Cardiac muscle cell (in vitro differentiated cells and primary cell): ENCODE measurements around the gene EFCAB8. TPM values are rescaled to one million over a fixed set of nuclear protein-coding genes. Genes with fewer than 3 reads are reported as not detected.
A peak's percentile ranks its signal among the peaks of the same experiment; 100 is the strongest.

Experiments
- DNase-seq, 2 donors: peaks; one replicate each; pipeline versions ENCODE4 v3.0.0 to v3.0.0-alpha.2; 2010 to 2017; ENCODE audit warnings: low read depth in 1 of 2, low spot score in 1 of 2
- H3K27ac ChIP-seq: fragments of 200-600 bp; sonication (generic); 2 replicates; pipeline ENCODE4 v1.5.1; 2016
- H3K27me3 ChIP-seq: fragments of 200-600 bp; sonication (generic); 2 replicates; pipeline ENCODE4 v1.6.0; 2016; ENCODE audit warnings: control low read depth
- H3K36me3 ChIP-seq: fragments of 200-600 bp; sonication (generic); 2 replicates; pipeline ENCODE4 v1.5.1; 2016; ENCODE audit warnings: control low read depth
- H3K4me1 ChIP-seq: fragments of 200-600 bp; sonication (generic); 2 replicates; pipeline ENCODE4 v1.8.1; 2017; ENCODE audit warnings: low read depth, mild to moderate bottlenecking, mixed run types
- H3K4me3 ChIP-seq: fragments of 200-600 bp; sonication (generic); 2 replicates; pipeline ENCODE4 v1.5.1; 2016; ENCODE audit warnings: mild to moderate bottlenecking
- H3K9me3 ChIP-seq: fragments of 200-600 bp; sonication (generic); 2 replicates; pipeline ENCODE4 v1.5.1; 2017; ENCODE audit warnings: low read depth, mild to moderate bottlenecking, control low read depth
- polyA plus RNA-seq: library from polyadenylated mRNA; unstranded; fragments of >200 nt; fragmentation: Nextera tagmentation; extraction: Ambion mirVana; gene quantifications from 2 replicates; pipeline ENCODE4 v1.2.1, GENCODE V29; 2016
- total RNA-seq: library from RNA; depleted of rRNA; stranded (reverse); fragments of >200 nt; gene quantifications from 2 replicates; pipeline ENCODE4 v1.2.3, GENCODE V29; 2016
- TF ChIP-seq, protein P1 (sequence below): IDR thresholded peaks from 2 replicates; pipeline ENCODE4 v1.5.1; 2012; ENCODE audit warnings: low read depth, mild to moderate bottlenecking, low read length

Gene EFCAB8
- total and polyA plus RNA-seq, 2 experiments from 2014 or later = 0.54 TPM; not detected in 1

DNA sequence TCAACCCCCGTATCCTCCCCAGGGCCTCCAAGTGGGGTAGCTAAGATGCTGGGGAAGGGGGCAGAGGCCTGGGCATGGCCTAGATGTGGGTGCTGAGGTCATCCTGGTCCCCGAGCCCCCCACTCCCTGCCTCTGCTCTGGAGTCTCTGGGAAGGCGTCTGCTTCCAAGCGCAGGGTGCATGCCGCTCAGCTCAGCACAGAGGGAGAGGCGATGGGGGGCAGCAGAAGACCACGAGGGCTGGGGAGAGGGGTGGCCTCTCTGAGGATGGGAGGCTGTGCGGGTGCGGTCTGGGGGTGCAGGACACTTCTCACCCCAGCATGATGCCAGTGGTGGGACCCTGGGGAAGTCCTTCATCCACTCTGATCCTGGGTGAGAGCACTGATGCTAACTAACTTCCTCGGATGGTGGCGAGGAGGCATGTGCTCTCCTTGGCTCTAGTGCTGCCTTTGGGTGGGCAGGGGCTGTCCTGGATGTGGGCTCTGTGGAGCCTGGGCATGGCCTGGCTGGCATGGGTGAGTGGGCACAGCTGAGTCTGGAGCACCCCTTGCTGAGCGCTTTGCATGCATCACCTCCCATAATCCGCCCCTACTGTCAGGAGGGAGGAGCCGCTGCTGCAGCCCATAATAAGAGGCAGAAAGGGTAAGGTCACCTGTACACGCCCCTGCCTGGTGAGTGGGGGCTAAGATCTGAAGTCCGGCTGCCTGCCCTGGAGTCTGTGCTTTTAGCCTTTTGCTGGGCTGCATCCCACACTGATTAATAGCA is 34.7 kb downstream of the EFCAB8 start:
- TF ChIP-seq, protein P1, sequence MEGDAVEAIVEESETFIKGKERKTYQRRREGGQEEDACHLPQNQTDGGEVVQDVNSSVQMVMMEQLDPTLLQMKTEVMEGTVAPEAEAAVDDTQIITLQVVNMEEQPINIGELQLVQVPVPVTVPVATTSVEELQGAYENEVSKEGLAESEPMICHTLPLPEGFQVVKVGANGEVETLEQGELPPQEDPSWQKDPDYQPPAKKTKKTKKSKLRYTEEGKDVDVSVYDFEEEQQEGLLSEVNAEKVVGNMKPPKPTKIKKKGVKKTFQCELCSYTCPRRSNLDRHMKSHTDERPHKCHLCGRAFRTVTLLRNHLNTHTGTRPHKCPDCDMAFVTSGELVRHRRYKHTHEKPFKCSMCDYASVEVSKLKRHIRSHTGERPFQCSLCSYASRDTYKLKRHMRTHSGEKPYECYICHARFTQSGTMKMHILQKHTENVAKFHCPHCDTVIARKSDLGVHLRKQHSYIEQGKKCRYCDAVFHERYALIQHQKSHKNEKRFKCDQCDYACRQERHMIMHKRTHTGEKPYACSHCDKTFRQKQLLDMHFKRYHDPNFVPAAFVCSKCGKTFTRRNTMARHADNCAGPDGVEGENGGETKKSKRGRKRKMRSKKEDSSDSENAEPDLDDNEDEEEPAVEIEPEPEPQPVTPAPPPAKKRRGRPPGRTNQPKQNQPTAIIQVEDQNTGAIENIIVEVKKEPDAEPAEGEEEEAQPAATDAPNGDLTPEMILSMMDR = no peak
- DNase-seq = no peak
- no peaks in the 10 kb centered on the region for H3K36me3 ChIP-seq
- H3K27ac ChIP-seq = no peak overlapping the region
- no peaks in the 10 kb centered on the region for H3K27me3 ChIP-seq
- no peak overlapping the region for H3K4me3 ChIP-seq
- no peaks in the 10 kb centered on the region for H3K4me1 ChIP-seq
- H3K9me3 ChIP-seq = no peaks in the 10 kb centered on the region

DNA sequence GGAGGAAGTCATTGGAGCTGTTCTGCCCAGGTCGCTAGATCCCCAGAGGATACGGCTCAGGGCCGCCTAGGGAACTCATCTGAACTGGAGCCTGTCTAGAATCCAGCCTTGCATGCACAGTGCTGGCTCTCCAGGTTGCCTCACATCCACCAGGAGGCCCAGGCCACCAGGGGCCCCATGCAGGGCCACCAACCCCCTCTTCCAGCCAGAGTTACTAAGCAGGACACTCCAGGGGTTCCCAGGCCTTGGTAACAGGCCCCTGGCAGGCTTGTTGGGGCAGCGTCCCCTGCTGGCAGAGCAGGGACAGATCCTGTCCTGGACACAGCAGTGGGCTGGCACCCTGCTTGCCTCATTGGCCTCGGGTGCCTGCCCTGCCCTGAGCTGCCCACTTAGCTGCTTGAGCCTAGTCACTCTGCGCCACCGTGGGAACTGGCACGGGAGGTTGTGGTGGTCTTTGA is 35.3 kb downstream of the EFCAB8 start:
- no peak overlapping the region for H3K27ac ChIP-seq
- DNase-seq = peak; percentile 31 to 63
- no peaks in the 10 kb centered on the region for H3K9me3 ChIP-seq
- H3K4me3 ChIP-seq = no peak overlapping the region
- H3K27me3 ChIP-seq = no peaks in the 10 kb centered on the region
- no peaks in the 10 kb centered on the region for H3K4me1 ChIP-seq
- no peaks in the 10 kb centered on the region for H3K36me3 ChIP-seq
- TF ChIP-seq, protein P1 = peak; percentile 52

DNA sequence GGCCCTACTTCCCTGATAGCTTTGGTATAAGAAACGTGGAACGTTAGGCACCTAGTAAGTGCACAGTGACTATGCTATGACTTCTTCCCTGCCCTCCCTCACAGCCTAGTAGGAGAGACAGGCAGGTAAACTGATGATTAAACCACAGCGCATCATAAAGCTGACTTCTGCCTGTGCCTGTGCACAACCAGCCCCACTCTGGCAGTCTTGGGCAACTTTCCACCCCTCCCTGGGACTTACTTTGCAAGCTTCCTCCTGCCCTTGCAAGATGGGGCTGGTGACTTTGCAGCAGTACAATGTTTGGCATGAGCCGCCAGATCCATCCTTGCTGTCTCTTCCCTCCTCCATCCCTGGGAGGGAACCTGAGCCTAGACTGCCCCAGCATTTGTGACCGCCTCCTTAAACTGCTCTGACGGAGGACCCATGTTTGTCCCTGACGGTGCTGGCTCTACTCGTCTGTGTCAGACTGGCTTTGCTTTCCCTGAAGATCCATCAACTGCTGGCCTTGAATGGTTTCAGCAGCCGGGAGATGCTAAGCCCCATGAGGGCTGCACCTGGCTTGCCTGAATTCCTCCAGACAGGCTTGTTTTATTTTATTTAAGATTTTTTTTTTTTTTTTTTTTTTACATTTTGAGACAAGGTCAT is 36.1 kb downstream of the EFCAB8 start:
- no peak overlapping the region for H3K4me3 ChIP-seq
- no peaks in the 10 kb centered on the region for H3K9me3 ChIP-seq
- TF ChIP-seq, protein P1 = no peak
- no peak for DNase-seq
- no peaks in the 10 kb centered on the region for H3K27me3 ChIP-seq
- H3K27ac ChIP-seq = no peak overlapping the region
- H3K36me3 ChIP-seq = no peaks in the 10 kb centered on the region
- H3K4me1 ChIP-seq = no peaks in the 10 kb centered on the region

DNA sequence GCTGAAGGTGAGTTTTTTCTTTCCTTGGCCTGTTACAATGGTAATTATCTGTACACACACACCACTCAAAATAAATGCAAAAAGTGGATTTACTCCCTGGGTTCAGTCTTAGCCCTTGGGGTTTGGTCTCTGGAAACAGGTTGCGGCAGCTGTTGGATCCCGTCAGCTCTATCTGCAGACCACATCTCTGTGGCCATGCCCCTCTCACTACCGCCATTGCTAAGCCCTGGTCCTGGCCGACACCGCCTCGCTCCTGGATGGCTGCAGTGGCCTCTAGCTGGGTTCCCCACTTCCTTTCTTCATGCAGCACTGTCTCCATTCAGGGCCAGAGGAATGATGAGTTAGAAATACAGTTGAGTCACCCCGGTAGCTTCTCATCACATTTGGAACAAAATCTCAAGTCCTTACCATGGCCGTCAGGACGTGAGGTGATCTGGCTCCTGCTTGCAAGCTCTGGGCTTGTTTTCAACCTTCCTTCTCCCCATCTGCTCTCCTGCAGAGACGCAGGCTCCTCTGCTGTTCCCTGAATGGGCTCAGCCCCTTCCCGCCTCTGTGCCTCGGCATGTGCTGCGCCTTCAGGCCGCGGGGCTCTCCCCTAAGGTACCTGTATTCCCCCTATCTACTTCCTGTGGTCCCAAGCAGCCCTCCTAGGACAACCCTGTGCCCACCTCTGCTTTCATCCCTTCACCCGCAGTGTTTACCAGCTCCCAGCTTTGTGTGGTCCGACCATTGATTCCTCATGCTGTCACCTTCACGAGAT is 38.0 kb downstream of the EFCAB8 start:
- Histone ChIP-seq H3K4me1 (no peaks in the 10 kb centered on the region), H3K36me3 (no peaks in the 10 kb centered on the region), H3K27ac (no peak overlapping the region), H3K9me3 (no peaks in the 10 kb centered on the region), H3K27me3 (no peaks in the 10 kb centered on the region), H3K4me3 (no peak overlapping the region)
- TF ChIP-seq, protein P1 = no peak
- DNase-seq = no peak

DNA sequence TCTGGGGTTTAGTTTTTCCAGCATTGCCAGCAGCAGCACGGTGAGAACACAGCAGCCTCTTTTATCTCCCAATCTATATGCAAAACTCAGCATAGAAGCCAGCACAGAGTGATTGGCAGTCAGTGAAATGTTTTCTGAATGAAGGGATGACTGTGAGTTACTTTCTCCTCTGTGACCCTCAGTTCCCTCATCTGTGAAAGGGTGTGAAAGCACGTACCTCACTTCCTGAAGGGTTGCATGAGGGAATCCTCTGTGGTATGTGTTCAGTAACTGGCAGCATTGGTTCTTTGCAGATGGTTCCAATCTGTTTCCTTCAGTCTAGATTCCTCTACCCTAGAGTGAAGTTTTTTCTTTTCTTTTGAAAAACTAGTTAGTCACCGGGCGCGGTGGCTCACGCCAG is 40.0 kb downstream of the EFCAB8 start:
- no peaks in the 10 kb centered on the region for H3K36me3 ChIP-seq
- TF ChIP-seq, protein P1 = no peak
- no peaks in the 10 kb centered on the region for H3K27me3 ChIP-seq
- no peak overlapping the region for H3K4me3 ChIP-seq
- no peak overlapping the region for H3K27ac ChIP-seq
- no peaks in the 10 kb centered on the region for H3K9me3 ChIP-seq
- peak in 1 of 2 donors; percentile 26 for DNase-seq
- H3K4me1 ChIP-seq = no peaks in the 10 kb centered on the region
